NCI-H510A (cell line): ENCODE data around the gene PLEKHJ1.

ENCODE experiments used
- DNase-seq: peaks from one replicate; lab custom pipeline; 2025; lab: John Stamatoyannopoulos, UW

The PLEKHJ1 gene

GRCh38 chr19:2197270-2197669 is 38.9 kb downstream of the PLEKHJ1 start:
- DNase-seq: no peak

- DNase-seq: no peak
Measured at GRCh38 chr19:2195914-2196313, 40.2 kb downstream of the PLEKHJ1 start.

- no peak for DNase-seq
Measured at GRCh38 chr19:2195361-2195760, 40.8 kb downstream of the PLEKHJ1 start.

- no peak for DNase-seq
Measured at GRCh38 chr19:2194513-2195078, 41.5 kb downstream of the PLEKHJ1 start.

- no peak for DNase-seq
Measured at GRCh38 chr19:2193807-2194206, 42.3 kb downstream of the PLEKHJ1 start.

- no peak for DNase-seq
Measured at GRCh38 chr19:2192862-2193261, 43.3 kb downstream of the PLEKHJ1 start.

GRCh38 chr19:2191456-2192310 is 44.4 kb downstream of the PLEKHJ1 start:
- no peak for DNase-seq

GRCh38 chr19:2190848-2191455 is 45.2 kb downstream of the PLEKHJ1 start:
- no peak for DNase-seq

GRCh38 chr19:2189880-2190279 is 46.2 kb downstream of the PLEKHJ1 start:
- DNase-seq: no peak

GRCh38 chr19:2188708-2189385 is 47.3 kb downstream of the PLEKHJ1 start:
- no peak for DNase-seq

GRCh38 chr19:2187159-2187558 is 49.0 kb downstream of the PLEKHJ1 start:
- DNase-seq: no peak

- no peak for DNase-seq
Measured at GRCh38 chr19:2186071-2186846, 49.9 kb downstream of the PLEKHJ1 start.

- DNase-seq: no peak
Measured at GRCh38 chr19:2185734-2186070, 50.4 kb downstream of the PLEKHJ1 start.

GRCh38 chr19:2184422-2184975 is 51.6 kb downstream of the PLEKHJ1 start:
- no peak for DNase-seq
